AG04449 (cell line): ENCODE results near the gene NEDD1.

Experiments used
- CTCF ChIA-PET: fragments of 350-600 bp; formaldehyde crosslinking; extraction: SDS; loops from one replicate; lab custom pipeline; 2021; ENCODE audit warnings: antibody characterized with exemption; lab: Yijun Ruan, JAX
- POLR2A ChIA-PET: fragments of 400-600, 350-600 bp; formaldehyde crosslinking; extraction: SDS; loops from one replicate; lab custom pipeline; 2020; ENCODE audit warnings: antibody characterized with exemption, inconsistent platforms; lab: Yijun Ruan, JAX
- DNase-seq: peaks from one replicate; pipeline ENCODE4 v3.0.0-alpha.2; 2010; ENCODE audit warnings: low read depth, low spot score
- H3K4me3 ChIP-seq: 2 replicates; pipeline ENCODE4 v1.5.1; 2011; ENCODE audit warnings: low read depth, mild to moderate bottlenecking, control low read depth, low read length
- TF ChIP-seq, protein P1 (sequence below): IDR thresholded peaks from one replicate; pipeline ENCODE4 v1.5.1; 2011; ENCODE audit warnings: mild to moderate bottlenecking, moderate library complexity, low read length, control low read depth, inconsistent platforms; ENCODE audit not compliant: insufficient read depth; ENCODE audit errors: missing control alignments

The NEDD1 gene

GRCh38 chr12:96879301-96879700 is 27.8 kb upstream of the NEDD1 start:
- no peak for DNase-seq
- no peak overlapping the region for H3K4me3 ChIP-seq
- CTCF ChIA-PET = interaction anchor here (1.2 to 1.4 kb wide), 2 partner anchors 8 to 99 kb away, joined by 3 read pairs; no protein-coding TSS in a partner anchor
- TF ChIP-seq, protein P1, sequence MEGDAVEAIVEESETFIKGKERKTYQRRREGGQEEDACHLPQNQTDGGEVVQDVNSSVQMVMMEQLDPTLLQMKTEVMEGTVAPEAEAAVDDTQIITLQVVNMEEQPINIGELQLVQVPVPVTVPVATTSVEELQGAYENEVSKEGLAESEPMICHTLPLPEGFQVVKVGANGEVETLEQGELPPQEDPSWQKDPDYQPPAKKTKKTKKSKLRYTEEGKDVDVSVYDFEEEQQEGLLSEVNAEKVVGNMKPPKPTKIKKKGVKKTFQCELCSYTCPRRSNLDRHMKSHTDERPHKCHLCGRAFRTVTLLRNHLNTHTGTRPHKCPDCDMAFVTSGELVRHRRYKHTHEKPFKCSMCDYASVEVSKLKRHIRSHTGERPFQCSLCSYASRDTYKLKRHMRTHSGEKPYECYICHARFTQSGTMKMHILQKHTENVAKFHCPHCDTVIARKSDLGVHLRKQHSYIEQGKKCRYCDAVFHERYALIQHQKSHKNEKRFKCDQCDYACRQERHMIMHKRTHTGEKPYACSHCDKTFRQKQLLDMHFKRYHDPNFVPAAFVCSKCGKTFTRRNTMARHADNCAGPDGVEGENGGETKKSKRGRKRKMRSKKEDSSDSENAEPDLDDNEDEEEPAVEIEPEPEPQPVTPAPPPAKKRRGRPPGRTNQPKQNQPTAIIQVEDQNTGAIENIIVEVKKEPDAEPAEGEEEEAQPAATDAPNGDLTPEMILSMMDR = no peak
- POLR2A ChIA-PET = no interaction called here

DNA sequence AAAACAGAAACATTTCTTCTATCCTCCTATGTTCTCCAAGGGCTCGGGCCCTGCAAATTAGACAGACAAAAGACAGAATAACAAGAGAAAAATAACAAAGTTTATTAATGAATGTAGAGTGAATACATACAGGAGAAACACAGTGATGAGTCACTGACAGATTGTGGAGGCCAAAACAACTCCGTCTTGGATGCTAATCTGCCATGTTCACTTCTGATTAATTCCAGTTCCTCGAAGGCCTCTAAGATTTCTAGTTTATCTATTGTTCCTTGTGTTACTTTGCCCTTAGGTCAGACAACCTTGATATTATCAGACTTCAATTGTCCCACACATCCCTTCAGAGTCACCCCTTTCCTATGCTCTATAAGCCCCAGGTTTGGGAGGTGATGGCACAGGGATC is 26.8 kb upstream of the NEDD1 start:
- no peak overlapping the region for H3K4me3 ChIP-seq
- TF ChIP-seq, protein P1 = no peak
- ChIA-PET CTCF (no interaction called here), POLR2A (no interaction called here)
- DNase-seq = no peak

- TF ChIP-seq, protein P1 = no peak
- no peak overlapping the region for H3K4me3 ChIP-seq
- DNase-seq = no peak
- POLR2A ChIA-PET = no interaction called here
- CTCF ChIA-PET = no interaction called here
Measured at GRCh38 chr12:96881608-96882007, 25.4 kb upstream of the NEDD1 start.

DNA sequence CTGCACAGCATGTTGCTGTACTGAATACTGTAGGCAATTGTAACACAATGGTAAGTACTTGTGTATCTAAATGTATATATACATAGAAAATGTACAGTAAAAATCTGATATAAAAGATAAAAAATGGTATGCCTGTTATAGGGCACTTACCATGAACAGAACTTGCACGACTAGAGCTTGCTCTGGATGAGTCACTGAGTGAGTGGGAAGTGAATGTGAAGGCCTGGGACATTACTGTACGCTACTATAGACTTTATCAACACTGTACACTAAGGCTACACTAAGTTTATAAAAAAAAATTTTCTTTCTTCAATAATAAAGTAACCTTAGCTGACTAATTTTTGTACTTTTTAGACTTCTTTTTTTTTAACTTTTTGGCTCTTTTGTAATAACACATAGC is 24.2 kb upstream of the NEDD1 start:
- ChIA-PET POLR2A (no interaction called here), CTCF (no interaction called here)
- no peak overlapping the region for H3K4me3 ChIP-seq
- peak; percentile 59 for DNase-seq
- TF ChIP-seq, protein P1 = no peak

DNA sequence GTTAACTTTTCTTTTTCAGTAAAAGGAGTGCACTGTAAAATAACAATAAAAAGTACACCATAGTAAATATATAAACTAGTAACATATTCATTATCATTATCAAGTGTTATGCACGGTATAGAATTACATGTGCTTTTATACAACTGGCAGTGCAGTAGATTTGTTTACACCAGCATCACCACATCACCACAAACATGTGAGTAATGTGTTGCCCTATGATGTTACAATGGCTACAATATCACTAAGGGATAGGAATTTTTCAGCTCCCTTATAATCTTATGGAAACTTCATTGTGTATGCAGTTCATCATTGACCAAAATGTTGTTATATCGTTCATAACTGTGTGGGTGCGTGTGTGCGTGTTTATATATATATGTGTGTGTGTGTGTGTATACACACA is 23.5 kb upstream of the NEDD1 start:
- POLR2A ChIA-PET = no interaction called here
- no peak overlapping the region for H3K4me3 ChIP-seq
- TF ChIP-seq, protein P1 = no peak
- CTCF ChIA-PET = no interaction called here
- no peak for DNase-seq

- POLR2A ChIA-PET = no interaction called here
- CTCF ChIA-PET = interaction anchor here (1.0 kb wide), 1 partner anchor 8 kb away, joined by 3 read pairs; no protein-coding TSS in a partner anchor
- TF ChIP-seq, protein P1 = no peak
- DNase-seq = no peak
- H3K4me3 ChIP-seq = no peak overlapping the region
Measured at GRCh38 chr12:96886998-96887677, 19.9 kb upstream of the NEDD1 start.
